Prostate gland (tissue), 2 donors: Measurements from ENCODE around the gene POLR3G. TPM values are rescaled to one million over a fixed set of nuclear protein-coding genes. Genes with fewer than 3 reads are reported as not detected.

Experiments
- DNase-seq: peaks from one replicate; pipeline ENCODE4 v3.0.0-alpha.2; 2019; ENCODE audit warnings: low spot score
- H3K27ac ChIP-seq, 2 donors: fragments of 200-600 bp; sonication (generic); 2 replicates each; pipeline ENCODE4 v1.5.1; 2017 to 2019
- H3K27me3 ChIP-seq: fragments of 200-600 bp; sonication (generic); replicated peaks from 2 replicates; pipeline ENCODE4 v1.5.1; 2019; ENCODE audit not compliant: insufficient read depth
- H3K36me3 ChIP-seq, 2 donors: fragments of 200-600 bp; sonication (generic); 1 replicate in 1 of 2; 2 replicates in 1 of 2; pipeline versions ENCODE4 v1.5.1 to v1.8.1; 2017 to 2019
- H3K4me1 ChIP-seq: fragments of 200-600 bp; sonication (generic); replicated peaks from 2 replicates; pipeline ENCODE4 v1.5.1; 2019
- H3K4me3 ChIP-seq, 2 donors: fragments of 200-600 bp; sonication (generic); 2 replicates each; pipeline ENCODE4 v1.5.1; 2017 to 2019
- H3K9me3 ChIP-seq: fragments of 200-600 bp; sonication (generic); 2 replicates; pipeline ENCODE4 v1.5.1; 2017
- POLR2A ChIP-seq: fragments of 450-650 bp; IDR thresholded peaks from one replicate; pipeline ENCODE4 v1.6.1; 2016; ENCODE audit warnings: antibody characterized with exemption, mild to moderate bottlenecking
- POLR2AphosphoS5 ChIP-seq: sonication (generic); formaldehyde crosslinking; IDR thresholded peaks from one replicate; pipeline ENCODE4 v1.6.1; 2017; ENCODE audit warnings: antibody characterized with exemption
- WGBS: methylation state at CpG from one replicate; pipeline ENCODE4 v1.1.5; 2018; 5-methylcytosine and 5-hydroxymethylcytosine counted together
- intact Hi-C: fragments of 100-400 bp; cut with DNase I; formaldehyde crosslinking; loops from one replicate; pipeline ENCODE4 v1.14.2; 2022
- total RNA-seq, 2 donors: library from RNA; depleted of rRNA; stranded (reverse); fragments of >200 nt; gene quantifications; one replicate each; pipeline ENCODE4 v1.1.0, GENCODE V29; 2016
- TF ChIP-seq, protein P1 (sequence below), 4 experiments: fragments of 200-600 bp in 2 of 4; fragments of 450-650 bp in 2 of 4; sonication (generic) in 2 of 4; IDR thresholded peaks; 1 replicate in 3 of 4; 2 replicates in 1 of 4; pipeline ENCODE4 v1.5.1; 2016 to 2019; ENCODE audit warnings: antibody characterized with exemption in 4 of 4, mild to moderate bottlenecking in 2 of 4, moderate library complexity in 2 of 4

POLR3G gene
- total RNA-seq, 2 donors from 2014 or later = 0.18 to 6.4 TPM

DNA sequence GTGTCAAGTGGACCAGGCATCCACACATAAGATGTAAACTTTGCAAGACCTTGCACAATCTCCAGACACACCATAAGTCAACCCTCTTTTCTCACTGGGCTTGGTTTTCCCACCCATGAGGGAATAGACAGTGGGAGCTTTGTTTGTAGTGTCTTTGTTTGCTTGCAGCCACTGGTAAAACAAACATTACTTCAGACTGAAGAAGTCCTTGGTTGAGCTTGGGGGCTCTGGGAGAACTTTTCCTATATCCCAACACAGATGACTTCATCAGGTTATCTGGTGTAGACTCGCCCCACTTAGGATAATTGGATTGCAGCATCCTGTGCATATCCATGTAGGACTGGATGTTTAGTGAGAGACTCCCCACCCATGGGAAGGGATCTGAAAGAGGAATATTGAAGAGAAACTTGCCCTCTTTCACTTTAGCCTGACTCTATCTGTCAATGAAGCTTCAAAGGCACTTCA is 72.4 kb downstream of the POLR3G start:
- Histone ChIP-seq H3K27ac (no peak overlapping the region), H3K9me3 (no peaks in the 10 kb centered on the region), H3K27me3 (no peaks in the 10 kb centered on the region), H3K4me1 (no peaks in the 10 kb centered on the region), H3K4me3 (no peak overlapping the region), H3K36me3 (no peaks in the 10 kb centered on the region)
- TF ChIP-seq POLR2AphosphoS5 (no peak), POLR2A (no peak)
- TF ChIP-seq, protein P1, sequence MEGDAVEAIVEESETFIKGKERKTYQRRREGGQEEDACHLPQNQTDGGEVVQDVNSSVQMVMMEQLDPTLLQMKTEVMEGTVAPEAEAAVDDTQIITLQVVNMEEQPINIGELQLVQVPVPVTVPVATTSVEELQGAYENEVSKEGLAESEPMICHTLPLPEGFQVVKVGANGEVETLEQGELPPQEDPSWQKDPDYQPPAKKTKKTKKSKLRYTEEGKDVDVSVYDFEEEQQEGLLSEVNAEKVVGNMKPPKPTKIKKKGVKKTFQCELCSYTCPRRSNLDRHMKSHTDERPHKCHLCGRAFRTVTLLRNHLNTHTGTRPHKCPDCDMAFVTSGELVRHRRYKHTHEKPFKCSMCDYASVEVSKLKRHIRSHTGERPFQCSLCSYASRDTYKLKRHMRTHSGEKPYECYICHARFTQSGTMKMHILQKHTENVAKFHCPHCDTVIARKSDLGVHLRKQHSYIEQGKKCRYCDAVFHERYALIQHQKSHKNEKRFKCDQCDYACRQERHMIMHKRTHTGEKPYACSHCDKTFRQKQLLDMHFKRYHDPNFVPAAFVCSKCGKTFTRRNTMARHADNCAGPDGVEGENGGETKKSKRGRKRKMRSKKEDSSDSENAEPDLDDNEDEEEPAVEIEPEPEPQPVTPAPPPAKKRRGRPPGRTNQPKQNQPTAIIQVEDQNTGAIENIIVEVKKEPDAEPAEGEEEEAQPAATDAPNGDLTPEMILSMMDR (IDR thresholded peaks at IDR 0.05) = no peak
- DNase-seq = no peak
- 53% methylated on average over 1 of the region's 1 CpG for WGBS
- intact Hi-C loops = no loop called here

- no peak overlapping the region for H3K4me3 ChIP-seq
- no peaks in the 10 kb centered on the region for H3K36me3 ChIP-seq
- H3K27ac ChIP-seq = no peak overlapping the region
- H3K4me1 ChIP-seq = no peaks in the 10 kb centered on the region
- TF ChIP-seq, protein P1 (IDR thresholded peaks at IDR 0.05) = peak in 1 of 4 experiments; percentile 8
- TF ChIP-seq POLR2A = no peak
- TF ChIP-seq POLR2AphosphoS5 = peak; percentile 80
- intact Hi-C loops = no loop called here
- DNase-seq = peak; percentile 65
- H3K9me3 ChIP-seq = no peaks in the 10 kb centered on the region
- 18% methylated on average over 5 of the region's 5 CpGs for WGBS
- H3K27me3 ChIP-seq = no peaks in the 10 kb centered on the region
Observed at GRCh38 chr5:90548069-90548593, 73.5 kb downstream of the POLR3G start.

- Histone ChIP-seq H3K9me3 (no peaks in the 10 kb centered on the region), H3K4me3 (no peak overlapping the region), H3K27me3 (no peaks in the 10 kb centered on the region), H3K36me3 (no peaks in the 10 kb centered on the region), H3K27ac (no peak overlapping the region), H3K4me1 (no peaks in the 10 kb centered on the region)
- no peak for DNase-seq
- intact Hi-C loops = no loop called here
- TF ChIP-seq POLR2A (no peak), POLR2AphosphoS5 (no peak)
- TF ChIP-seq, protein P1 (IDR thresholded peaks at IDR 0.05) = no peak
Observed at GRCh38 chr5:90549223-90549622, 74.6 kb downstream of the POLR3G start.

DNA sequence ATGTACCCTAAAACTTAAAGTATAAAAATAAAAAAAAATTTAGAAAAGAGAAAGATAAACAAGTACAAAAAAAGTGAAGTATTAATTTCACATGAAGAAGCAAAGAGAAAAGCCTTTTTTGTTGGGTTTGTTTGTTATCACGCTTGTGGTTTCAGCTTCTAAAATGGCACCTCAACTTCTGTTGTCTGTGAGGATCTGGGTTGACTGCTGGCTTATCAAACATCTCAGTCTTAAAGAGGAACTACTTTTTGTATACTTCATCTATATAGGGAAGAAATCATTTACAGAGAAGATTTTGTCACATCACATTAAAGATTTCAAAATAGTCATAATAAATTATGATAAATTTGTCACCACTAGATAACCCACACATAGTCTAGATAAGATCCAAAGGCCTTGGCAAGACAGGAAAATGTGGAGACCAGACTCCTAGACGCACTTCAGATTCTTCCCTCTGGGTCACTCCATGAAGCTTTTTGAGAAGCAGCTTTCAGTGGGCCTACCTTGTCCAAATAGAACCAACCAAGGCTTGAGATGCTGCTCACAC is 75.1 kb downstream of the POLR3G start:
- H3K36me3 ChIP-seq = no peaks in the 10 kb centered on the region
- intact Hi-C loops = no loop called here
- H3K9me3 ChIP-seq = no peaks in the 10 kb centered on the region
- TF ChIP-seq, protein P1 (IDR thresholded peaks at IDR 0.05) = no peak
- no peak for TF ChIP-seq POLR2AphosphoS5
- TF ChIP-seq POLR2A = no peak
- no peak overlapping the region for H3K27ac ChIP-seq
- no peak overlapping the region for H3K4me3 ChIP-seq
- no peak for DNase-seq
- H3K27me3 ChIP-seq = no peaks in the 10 kb centered on the region
- 79% methylated on average over 2 of the region's 2 CpGs for WGBS
- no peaks in the 10 kb centered on the region for H3K4me1 ChIP-seq

DNA sequence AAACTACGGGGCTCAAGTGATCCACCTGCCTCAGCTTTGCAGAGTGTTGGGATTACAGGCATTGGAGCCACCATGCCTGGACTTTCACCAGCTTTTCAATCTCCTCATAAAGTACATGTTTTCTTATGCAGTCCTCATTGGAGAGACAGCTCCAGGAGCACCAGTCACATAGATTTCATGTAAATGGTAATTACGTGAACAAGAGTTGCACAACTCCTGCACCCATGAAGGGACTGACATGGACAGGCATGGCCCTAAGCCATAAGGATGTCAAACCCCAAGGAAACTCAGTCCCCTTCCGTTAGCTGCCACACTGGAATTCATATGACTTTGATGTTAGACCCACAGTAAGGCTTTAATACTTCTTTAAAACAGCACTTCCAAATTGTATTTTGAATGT is 76.3 kb downstream of the POLR3G start:
- H3K27ac ChIP-seq = no peak overlapping the region
- 80% methylated on average over 3 of the region's 3 CpGs for WGBS

More for the DNA sequence above, 76.3 kb downstream of the POLR3G start:
- H3K36me3 ChIP-seq = no peaks in the 10 kb centered on the region
- H3K4me1 ChIP-seq = no peaks in the 10 kb centered on the region
- H3K9me3 ChIP-seq = no peaks in the 10 kb centered on the region
- intact Hi-C loops = no loop called here
- no peak for TF ChIP-seq POLR2A
- no peak for TF ChIP-seq POLR2AphosphoS5
- TF ChIP-seq, protein P1 (IDR thresholded peaks at IDR 0.05) = no peak
- no peaks in the 10 kb centered on the region for H3K27me3 ChIP-seq
- no peak for DNase-seq
- no peak overlapping the region for H3K4me3 ChIP-seq
